ENCODE data around the gene EEF2.

- TF ChIP-seq CTCF (IDR thresholded peaks at IDR 0.05) = no peak
- TF ChIP-seq POLR2A (IDR thresholded peaks at IDR 0.05) = no peak
Measured at GRCh38 chr19:3980353-3981251, 4.7 kb downstream of the EEF2 start.
